GM12875 (cell line): Measurements from ENCODE around the gene BRI3.

Experiments
- H3K4me3 ChIP-seq: one replicate; pipeline ENCODE4 v1.5.1; 2011; ENCODE audit warnings: low read depth, low read length, control low read depth
- TF ChIP-seq, protein P1 (sequence below): IDR thresholded peaks from 2 replicates; pipeline ENCODE4 v1.5.1; 2011; ENCODE audit warnings: low read depth, mild to moderate bottlenecking, control low read depth, inconsistent platforms, low read length, moderate library complexity, borderline replicate concordance; ENCODE audit not compliant: insufficient read depth

The BRI3 gene

GRCh38 chr7:98242934-98243333, 38.6 kb upstream of the BRI3 start:
- TF ChIP-seq, protein P1, sequence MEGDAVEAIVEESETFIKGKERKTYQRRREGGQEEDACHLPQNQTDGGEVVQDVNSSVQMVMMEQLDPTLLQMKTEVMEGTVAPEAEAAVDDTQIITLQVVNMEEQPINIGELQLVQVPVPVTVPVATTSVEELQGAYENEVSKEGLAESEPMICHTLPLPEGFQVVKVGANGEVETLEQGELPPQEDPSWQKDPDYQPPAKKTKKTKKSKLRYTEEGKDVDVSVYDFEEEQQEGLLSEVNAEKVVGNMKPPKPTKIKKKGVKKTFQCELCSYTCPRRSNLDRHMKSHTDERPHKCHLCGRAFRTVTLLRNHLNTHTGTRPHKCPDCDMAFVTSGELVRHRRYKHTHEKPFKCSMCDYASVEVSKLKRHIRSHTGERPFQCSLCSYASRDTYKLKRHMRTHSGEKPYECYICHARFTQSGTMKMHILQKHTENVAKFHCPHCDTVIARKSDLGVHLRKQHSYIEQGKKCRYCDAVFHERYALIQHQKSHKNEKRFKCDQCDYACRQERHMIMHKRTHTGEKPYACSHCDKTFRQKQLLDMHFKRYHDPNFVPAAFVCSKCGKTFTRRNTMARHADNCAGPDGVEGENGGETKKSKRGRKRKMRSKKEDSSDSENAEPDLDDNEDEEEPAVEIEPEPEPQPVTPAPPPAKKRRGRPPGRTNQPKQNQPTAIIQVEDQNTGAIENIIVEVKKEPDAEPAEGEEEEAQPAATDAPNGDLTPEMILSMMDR, result no peak
- H3K4me3 ChIP-seq, result no peak overlapping the region

DNA sequence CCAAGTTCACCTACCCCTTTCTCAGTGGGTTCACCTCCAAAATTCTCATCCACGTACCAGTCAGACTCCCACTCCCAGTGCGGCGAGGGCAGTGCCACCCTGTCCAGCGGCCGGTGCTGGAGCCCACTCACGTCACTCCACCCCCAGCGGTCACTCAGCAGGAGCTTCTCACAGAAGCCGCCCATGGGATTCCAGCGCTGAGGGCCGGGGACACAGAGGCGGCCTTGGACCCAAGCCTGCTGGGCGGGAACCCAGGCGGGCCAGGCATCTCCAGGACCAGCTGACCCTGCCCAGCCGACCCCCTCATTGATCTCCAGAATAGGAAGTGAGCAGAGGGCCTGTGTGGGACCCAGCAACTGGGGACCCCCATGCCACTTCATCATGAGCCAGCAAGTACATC, 36.6 kb upstream of the BRI3 start:
- no peak overlapping the region for H3K4me3 ChIP-seq
- TF ChIP-seq, protein P1, result no peak

GRCh38 chr7:98248156-98248555, 33.3 kb upstream of the BRI3 start:
- TF ChIP-seq, protein P1, result no peak
- H3K4me3 ChIP-seq, result no peak overlapping the region

DNA sequence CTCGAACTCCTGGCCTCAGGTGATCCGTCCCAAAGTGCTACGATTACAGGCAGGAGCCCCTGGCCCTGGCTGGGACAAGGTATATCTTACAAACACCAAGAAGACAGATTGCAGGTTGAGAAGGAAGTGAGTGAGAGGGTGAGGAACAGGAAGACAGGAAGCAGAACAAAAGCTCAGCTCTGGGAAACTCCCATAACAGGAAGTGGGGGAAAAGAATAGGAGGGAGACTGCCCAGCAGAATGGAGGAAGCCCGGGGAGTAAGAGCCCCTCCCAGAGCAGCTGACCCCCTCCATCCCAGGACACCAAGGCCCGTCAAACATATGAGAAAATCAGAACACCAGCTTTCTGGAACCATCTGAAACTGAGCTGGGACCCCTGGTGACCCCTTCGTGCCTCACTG, 32.4 kb upstream of the BRI3 start:
- no peak overlapping the region for H3K4me3 ChIP-seq

GRCh38 chr7:98250789-98251188, 30.7 kb upstream of the BRI3 start:
- TF ChIP-seq, protein P1, result no peak

More for the DNA sequence above, 32.4 kb upstream of the BRI3 start:
- TF ChIP-seq, protein P1, result no peak

GRCh38 chr7:98251231-98251600, 30.3 kb upstream of the BRI3 start:
- peak overlapping the region; percentile 94 for H3K4me3 ChIP-seq
- TF ChIP-seq, protein P1, result no peak

More at GRCh38 chr7:98250789-98251188, 30.7 kb upstream of the BRI3 start:
- H3K4me3 ChIP-seq, result no peak overlapping the region

DNA sequence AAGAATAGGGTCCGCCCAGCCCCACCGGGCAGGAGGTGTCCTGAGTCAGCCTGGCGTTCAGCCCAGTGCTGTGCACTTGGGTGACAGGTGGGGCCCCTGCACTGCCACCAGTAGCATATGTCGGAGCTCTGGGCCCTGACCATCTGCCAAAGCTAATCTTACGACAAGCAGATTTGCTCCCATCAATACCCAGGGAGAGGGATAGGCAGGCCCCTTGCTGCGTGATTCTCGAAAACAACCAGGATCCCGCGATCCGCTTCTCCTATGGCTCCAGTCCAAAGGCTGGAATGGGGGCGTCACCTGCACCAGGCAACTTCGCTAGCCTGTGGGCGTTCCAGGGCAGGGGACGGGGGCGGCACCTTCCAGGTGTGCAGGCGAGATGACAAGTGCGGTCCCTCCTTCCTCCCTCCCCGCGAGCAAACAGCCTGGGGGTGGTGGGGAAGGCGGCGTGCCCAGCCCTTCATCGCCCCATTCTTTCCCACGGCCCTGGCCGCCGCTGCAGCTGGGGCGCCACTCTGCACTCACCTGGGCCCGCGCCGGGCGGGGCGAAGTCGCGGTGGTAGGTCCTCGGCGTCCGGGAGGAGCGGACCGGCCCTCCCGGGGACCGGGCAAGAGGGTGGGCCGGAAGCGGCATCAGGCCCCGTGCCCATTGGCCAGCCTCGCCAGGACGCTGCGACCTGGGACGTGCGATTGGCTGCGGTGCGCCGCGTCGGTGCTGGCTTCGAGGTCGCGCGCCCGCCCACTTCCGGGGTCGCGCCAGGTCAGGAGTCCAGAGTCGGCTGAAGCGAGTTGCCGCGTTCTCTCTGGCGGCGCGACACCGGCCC, 29.7 kb upstream of the BRI3 start, which contains the start of gene TECPR1:
TSS of gene TECPR1 (minus strand) at position 632 of the 824 bp plus-strand sequence. CDS start 6,086 bp downstream, outside the sequence.
- TF ChIP-seq, protein P1, result no peak
- H3K4me3 ChIP-seq, result peak within 1 kb of the TSS; percentile 94
